HG02678 (cell line): ENCODE data around the gene MBNL1.

Source experiments
- ATAC-seq: cut with Tn5 transposase; IDR thresholded peaks from one replicate; pipeline ENCODE4 v1.9.1; 2021; ENCODE audit warnings: mild to moderate bottlenecking, moderate library complexity; ENCODE audit not compliant: unreplicated experiment

The MBNL1 gene, protein sequence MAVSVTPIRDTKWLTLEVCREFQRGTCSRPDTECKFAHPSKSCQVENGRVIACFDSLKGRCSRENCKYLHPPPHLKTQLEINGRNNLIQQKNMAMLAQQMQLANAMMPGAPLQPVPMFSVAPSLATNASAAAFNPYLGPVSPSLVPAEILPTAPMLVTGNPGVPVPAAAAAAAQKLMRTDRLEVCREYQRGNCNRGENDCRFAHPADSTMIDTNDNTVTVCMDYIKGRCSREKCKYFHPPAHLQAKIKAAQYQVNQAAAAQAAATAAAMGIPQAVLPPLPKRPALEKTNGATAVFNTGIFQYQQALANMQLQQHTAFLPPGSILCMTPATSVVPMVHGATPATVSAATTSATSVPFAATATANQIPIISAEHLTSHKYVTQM

DNA sequence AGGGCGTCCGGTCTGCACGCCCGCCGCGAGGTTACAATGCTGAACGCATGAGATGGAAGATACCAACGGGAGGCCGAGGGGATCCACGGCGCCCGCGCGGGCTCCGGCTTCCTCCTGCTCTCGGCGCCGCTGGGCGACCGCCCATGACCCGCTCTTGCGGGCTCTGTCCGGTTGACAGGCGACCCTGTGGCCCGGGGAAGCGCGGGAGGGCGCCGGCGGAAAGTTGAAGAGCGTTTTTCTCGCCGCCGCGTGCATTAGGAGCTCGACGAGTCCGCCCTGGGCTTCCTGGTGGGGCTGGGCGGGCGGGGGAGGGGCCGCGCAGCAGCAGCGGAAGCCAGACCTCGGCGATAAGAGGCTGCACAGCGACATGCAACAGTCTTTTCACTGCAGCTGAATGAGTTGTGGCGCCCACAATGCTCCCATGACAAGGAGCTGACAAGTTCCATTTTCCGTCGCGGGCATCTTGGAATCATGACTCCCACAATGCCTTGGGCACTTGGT is at the start of gene MBNL1:
Gene MBNL1, plus strand, starts transcription at position 375 of the 501 bp plus-strand sequence. CDS start 31,265 bp downstream, outside the sequence.
- peak; percentile 62 for ATAC-seq

DNA sequence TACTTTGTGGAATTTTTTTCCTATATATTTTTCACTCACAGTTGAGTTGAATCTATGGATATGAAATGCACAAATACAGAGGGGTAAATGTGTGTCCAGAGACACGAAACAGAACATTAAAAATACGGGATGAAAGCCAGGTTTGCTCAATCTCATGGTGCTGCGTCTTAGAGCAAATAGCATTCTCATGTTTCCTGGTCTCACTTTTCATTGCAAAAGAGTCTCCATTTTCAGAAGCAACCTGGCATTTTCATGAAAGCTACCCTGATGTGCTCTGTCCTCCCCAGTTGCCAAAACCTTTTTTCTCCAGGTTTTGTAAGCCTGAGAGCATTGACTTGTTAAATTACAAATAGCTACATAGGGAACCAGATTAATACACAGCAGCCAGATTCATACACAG is 49.5 kb upstream of the MBNL1 start:
- no peak for ATAC-seq

DNA sequence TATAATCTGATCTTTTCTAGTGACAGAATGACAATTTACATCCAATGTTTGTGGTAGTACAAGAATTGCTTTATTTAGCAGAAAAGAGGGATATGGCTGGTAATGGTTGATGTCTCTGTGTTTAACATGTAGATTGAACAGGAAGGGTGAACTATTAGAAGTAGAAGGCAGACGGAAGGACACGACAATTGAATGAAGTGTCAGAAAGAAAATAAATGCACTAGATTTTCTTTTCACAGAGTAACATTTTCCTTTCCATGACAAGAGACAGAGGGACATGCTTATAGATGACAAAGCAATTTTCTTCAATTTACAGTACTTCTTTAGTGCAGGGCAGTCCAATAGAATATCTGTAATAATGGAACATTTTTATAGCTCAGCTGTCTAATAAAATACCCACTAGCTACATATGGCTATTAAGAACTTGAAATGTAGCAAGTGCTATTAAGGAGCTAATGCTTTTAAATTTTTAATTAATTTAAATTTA is 48.9 kb upstream of the MBNL1 start:
- ATAC-seq, result no peak

DNA sequence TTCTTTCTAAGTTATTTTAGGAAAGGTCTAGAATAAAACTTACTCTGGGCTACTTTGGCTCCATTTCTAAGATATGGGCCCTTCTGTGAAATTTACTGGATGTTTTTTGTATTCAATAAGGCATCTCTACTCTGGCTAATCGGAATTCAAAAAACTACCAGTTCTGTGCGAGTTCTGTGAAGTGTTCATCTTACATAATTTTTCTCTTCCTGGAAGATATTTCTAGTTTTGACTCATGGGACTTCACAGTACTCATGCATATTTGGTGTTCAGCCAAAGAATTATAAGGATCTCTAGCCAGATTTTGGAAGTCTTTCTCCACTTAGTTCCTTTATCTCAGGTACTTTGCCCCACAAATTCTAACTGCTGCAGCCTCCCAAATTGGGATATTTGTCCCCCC is 46.4 kb upstream of the MBNL1 start:
- ATAC-seq, result no peak

DNA sequence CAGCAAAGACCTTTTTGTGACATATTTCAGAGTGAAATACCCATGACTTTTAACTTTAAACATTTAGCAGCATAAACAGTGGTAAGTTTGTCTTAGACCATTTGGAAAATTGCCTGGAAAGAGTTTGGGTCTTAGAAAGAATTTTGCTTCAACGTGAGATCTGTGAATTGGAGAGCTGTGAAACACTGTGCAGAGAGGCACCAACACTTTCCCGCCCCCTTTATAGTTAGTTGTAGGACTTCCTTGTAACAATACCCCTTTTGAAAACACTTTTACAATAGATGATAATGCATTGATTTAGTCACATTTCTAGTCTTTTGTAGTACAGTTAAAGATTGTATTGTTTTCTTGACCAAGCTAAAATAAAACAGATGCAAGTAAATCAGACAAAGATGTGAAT is 43.5 kb upstream of the MBNL1 start:
- no peak for ATAC-seq

DNA sequence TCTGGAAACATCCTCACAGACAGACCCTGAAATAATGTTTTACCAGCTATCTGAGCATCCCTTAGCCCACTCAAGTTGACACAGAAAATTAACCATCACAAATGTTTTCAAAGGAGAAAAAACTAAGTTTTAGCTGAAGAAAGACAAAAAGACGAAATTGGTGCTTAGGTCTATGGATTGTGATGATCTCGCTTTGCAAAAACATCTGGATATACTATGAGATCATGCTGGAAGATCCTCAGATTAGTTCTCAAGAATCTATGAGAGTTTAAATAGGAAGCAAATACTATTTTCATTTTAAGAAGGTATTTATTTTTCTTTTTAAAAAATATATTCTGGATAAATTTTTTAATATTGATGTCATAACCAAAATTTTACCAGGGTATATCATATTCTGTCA is 42.6 kb upstream of the MBNL1 start:
- ATAC-seq, result no peak

DNA sequence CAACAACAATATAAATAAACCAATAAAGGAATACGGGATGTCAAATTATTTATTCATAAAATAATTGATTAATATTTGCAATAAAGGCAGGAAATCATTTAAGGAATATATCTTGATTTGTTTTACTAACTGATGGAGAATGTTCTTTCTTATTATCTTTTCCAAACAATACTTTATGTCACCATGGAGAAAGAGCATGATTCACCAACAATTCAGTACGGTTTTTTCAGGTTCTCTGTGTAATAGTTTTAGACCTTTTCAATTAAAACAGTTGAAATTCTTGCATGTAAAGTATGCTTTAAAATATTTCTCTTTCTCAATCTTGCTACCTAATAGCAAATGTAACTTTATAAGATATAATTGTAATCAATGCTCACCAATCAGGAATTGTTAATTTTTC is 41.7 kb upstream of the MBNL1 start:
- ATAC-seq, result no peak

DNA sequence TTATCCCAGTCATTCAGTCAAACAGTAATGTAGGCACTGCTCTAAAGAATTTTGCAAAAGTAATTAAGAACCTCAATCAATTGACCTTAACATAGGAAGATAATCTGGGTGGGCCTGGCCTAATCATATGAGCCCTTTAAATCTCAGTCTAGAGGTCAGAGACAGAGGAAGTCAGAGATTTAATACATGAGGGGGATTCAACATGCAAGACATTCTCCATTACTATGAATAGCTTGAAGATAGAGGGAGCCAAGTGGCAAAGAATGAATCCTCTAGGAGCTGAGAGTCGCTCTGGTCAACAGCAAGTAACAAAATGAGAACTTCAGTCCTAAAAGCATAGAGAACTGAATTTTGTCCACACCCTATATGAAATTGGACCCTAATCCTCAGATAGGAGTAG is 39.0 kb upstream of the MBNL1 start:
- no peak for ATAC-seq

DNA sequence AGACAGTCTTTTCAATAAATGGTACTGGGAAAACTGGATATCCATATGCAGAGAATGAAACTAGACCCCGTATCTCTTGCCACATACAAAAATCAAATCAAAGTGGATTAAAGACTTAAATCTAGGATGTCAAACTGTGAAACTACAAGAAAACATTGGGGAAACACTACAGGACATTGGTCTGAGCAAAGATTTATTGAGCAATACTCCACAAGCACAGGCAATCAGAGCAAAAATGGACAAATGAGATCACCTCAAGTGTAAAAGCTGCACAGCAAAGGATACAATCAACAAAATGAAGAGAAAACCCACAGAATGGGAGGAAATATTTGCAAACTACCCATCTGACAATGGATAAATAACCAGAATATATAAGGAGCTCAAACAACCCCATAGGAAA is 38.4 kb upstream of the MBNL1 start:
- no peak for ATAC-seq

DNA sequence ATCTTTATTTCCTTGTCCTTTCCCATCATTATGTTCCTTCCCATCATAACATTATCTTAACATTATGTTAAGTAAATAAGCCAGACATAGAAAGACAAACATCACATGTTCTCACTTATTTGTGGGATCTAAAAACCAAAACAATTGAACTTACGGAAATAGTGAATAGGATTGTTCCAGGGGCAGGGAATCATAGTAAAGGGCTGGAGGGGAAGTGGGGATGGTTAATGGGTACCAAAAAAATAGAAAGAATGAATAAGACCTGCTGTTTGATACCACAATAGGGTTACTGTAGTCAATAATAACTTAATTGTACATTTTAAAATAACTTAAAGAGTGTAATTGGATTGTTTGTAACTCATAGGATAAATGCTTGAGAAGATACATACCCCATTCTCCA is 36.7 kb upstream of the MBNL1 start:
- no peak for ATAC-seq

DNA sequence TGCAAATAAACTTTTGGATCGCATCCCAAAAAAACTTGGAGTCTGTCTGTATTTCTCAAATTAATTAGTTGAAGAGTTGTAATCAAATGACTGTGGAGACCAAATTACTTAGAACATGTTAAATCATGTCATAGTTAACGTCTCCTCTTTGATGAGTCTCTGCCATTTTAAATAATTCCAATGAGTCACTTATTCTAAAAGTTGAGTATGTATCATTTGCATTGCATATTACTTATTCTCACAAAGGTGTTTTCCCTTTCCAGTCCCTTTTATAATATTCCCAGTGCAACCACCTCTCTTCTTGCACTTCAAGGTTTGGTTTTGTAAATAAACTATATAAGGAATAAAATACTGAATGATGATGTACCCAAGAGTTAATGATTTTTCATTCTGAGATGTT is 36.0 kb upstream of the MBNL1 start:
- ATAC-seq, result no peak

DNA sequence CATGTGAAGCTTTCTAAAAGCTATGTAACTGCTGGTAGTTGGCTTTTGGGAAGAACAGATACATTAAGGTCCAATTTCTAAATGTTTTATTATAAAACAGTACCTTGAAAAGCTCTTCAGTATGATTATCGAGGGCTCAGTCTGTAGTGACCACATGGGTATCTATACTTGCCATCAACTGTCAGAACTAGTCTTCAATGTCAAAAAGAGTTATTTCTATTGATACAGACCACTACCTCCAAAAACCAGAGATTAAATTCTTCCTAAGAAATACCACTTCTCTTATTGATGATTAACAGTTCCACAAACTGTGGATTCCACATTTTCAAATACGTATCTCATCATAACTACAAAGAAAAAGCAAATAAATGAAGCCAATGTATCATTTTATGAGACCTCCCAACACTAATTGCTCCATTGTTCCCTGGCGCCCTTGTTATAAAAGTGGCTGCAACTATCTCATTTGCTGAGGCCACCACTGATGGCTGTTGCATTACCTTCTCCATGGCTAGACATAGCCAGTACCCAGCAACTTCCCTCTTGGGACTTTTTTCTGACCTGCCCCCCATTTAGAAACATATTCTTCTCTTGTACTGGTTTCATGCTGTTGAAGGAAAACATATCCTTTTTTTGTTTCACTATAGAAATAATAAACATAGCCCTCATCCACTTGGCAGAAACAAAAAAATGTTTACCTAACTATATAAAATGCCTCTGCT is 33.9 kb upstream of the MBNL1 start:
- no peak for ATAC-seq

DNA sequence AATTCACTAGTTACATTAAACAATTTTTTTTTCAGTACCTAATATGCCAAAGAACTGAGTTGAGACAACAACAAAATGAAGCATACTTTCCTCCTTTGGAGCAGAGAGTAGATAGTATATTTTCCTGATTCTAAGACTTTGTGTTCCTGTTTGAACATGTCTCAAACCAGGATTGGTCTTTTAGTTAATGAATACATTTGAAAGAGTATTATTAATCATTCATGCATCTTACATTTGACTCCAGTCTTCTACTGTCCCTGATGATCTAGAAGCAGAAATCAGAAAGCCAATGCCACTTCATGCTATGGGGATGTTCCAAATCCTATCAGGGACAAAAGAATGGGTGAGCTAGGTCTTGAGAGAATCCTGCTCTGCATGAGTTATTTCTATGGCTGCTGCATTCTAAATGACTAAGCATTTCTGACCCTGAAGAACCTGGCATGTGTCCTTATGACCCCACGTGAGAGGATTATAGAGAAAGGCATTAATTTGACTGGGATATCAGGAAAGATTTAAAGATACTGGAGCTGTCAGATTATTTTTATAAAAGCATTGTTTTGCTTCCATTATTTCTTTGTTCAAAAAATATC is 32.9 kb upstream of the MBNL1 start:
- ATAC-seq, result no peak

DNA sequence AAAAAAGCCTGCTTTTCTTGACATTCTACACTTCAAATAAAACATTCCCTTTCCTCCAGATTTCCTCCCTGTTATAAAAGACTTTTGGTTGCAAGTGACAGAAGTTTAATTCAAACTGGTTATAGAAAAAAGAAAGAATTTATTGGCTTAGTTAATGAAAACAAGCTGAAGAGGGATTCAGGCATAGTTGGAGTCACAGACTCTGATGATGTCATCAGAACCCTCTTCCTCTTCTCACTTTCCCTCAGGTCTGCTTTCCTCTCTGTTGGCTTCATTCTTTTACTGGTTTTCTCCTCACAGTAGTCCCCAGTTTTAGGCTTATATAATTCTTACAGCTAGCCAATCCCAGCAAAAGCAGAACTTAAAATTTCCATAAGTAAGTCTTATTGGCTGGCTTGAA is 32.0 kb upstream of the MBNL1 start:
- no peak for ATAC-seq

DNA sequence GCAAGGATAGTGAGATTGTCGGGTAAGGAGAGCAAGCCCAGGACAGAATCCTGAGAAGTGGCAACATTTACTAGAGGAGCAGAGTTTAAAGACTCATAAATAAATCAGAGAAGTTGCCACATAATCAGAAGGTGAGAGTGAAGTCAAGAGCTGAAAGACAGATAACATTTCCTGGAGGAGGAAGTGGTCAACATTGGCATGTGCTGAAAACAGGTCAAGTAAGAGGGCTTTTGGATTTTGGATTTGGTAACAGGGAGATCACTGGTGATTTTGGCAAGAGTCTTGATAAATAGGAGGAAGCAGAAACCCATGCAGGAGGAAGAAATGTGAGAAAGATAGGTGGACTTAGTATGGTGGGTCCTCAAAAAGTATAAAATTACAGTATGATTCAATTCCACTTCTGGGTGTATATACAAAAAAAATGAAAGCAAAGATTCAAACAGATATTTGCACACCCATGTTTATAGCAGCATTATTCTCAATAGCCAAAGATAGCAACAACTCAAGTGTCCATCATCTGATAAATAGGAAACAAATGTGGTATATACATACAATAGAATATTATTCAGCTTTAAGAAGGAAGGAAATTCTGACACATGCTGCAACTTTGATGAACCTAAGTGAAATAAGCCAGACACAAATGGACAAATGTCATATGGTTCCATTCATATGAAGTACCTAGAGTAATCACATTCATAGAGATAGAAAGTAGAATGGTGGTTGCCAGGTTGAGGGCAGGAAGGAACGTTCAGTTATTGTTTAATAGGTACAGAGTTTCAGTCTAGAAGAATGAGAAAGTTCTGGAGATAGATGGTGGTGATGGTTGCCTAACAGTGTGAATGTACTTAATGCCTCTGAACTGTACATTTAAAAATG is 27.3 kb upstream of the MBNL1 start:
- ATAC-seq, result peak; percentile 65

DNA sequence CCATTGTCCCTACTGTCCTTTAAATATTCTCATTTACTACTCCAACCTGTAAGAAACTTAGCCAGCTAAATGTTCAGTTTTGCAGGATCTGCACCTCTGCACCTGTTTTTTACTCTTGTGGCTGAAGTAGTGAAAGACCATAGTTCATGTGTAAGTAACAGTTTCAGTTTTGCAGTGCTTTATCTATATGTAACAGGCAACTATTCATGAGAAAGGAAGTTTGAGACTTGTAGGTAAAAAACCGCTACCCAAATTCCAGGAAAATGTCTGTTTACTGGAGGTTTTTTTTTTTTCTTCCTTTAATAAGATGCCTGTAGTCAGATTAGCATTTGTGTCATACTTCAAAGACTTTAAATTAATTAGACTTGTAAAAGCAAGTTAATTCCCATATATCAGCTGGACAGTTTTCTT is 25.4 kb upstream of the MBNL1 start:
- ATAC-seq, result peak; percentile 68

DNA sequence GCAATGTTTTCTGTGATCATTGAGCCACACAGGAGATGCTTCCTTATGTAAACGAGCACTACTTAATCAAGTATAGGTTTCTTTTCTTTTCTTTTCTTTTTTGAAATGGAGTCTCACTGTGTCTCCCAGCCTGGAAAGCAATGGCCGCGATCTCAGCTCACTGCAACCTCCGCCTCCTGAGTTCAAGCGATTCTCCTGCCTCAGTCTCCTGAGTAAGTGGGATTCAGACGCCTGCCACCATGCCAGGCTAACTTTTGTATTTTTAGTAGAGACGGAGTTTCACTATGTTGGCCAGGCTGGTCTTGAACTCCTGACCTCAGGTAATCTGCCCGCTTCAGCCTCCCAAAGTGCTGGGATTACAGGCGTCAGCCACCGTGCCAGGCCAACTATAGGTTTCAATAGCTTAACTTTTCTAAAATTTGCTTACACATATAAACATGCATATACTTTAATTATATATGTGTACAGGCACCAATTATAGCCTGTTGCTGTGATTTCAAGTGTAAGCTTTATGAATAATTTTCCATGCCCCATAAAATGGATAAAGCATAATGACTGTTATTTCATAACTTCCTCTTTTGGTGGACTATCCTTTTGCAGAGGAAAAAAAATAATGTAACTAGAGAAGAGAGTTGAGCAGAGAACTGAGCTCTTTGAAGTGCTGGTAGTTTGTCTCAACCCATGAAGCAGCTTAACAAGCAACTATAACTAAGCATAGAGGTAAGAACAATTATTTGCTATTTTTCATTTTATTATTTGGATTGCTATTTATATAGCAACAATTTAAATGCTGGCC is 24.8 kb upstream of the MBNL1 start:
- peak; percentile 28 for ATAC-seq

DNA sequence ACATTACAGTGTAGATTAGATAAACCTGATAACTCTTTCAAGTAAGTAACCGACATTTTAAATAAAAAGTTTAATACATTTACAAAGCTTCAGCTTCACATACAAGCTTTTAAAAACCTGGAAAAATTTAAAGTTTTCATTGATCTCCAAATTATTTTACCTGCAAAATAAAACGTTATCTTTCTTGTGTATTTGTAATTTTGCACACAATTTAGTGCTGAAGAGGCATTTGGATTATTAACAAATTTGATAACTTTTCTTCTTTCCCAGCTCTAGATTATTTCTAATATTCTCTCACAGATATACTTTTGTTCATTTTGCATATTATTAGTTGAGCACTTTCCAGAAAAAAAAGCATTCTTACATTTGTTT is 24.2 kb upstream of the MBNL1 start:
- ATAC-seq, result no peak

DNA sequence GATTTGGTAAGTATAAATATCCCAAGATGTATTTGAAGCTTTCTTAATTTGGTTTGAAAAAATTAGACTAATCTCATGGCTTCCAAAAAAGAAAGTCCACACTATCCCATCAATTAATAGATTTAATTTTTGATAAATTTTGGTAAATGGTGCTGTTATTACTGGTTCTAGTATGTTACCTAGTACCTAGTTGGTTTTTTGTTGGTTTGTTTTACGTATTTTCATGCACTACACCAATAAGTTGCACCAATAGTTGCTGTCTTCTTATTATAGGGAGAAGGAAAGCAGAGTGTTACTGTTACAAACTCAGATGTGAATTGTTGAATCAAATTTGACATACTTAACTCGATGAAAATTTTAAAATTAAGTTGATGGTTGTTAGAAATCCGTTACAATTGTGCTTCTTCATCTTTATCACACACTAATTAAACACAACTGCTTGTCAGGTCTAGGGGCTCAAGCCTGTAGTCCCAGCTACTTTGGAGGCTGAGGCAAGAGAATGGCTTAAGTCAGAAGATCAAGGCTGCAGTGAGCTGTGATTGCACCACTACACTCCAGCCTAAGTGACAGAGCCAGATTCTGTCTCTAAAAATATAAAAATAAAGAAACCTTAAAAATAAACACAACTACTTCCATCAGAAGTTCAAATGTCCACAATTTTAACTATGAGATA is 23.1 kb upstream of the MBNL1 start:
- no peak for ATAC-seq
